Measurements from ENCODE around the gene USE1.
A peak's percentile ranks its signal among the peaks of the same experiment; 100 is the strongest.
"Not testable (repeated sequence)": the region's sequence is repeated elsewhere in the genome, so short reads cannot be mapped to it uniquely, and the experiment has no call there.

Gene USE1

DNA sequence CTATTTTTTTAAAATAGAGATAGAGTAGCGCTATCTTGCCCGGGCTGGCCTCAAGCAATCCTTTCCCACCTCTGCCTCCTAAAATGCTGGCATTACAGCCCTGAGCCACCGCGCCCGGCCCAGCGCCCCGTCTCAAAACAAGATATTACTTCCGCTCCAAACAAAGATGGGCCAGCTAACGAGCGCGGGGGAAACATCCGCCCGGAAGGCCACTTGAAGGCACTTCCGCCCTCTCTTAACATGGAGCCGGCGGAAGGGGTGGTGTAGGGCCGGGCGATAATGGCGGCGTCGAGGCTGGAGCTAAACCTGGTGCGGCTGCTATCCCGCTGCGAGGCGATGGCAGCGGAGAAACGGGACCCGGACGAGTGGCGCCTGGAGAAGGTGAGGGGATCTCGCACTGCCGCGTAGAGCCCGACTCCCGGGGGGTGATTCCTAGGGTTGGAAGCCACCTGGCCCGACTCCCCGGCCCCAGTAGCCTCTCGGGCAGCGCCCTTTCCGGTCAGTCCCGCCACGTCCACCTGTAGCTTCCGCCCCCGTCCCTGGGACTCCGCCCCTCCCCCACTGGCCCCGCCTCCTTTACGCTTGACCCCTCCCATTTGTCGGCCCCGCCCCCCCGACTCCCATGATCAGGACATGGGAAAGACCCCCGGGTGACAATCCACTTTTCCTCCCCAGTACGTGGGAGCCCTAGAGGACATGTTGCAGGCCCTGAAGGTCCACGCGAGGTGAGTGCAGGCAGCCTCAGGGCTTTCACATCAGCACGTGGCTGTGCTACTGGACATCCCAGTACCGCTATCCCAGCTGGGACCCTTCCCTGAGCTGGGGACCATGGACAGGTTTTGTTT lies at the start of gene USE1:
Gene USE1 (plus strand): TSS at position 231 of the 845 bp plus-strand sequence. CDS start 49 bp downstream, at position 280.
- peak; percentile 68 to 82 for DNase-seq (ENCODE audit: low read depth in 1 of 2, low spot score in 1 of 2)

- no peak for DNase-seq (ENCODE audit: low read depth in 1 of 2, low spot score in 1 of 2)
Measured at GRCh38 chr19:17165715-17166114, 49.4 kb upstream of the USE1 start.

DNA sequence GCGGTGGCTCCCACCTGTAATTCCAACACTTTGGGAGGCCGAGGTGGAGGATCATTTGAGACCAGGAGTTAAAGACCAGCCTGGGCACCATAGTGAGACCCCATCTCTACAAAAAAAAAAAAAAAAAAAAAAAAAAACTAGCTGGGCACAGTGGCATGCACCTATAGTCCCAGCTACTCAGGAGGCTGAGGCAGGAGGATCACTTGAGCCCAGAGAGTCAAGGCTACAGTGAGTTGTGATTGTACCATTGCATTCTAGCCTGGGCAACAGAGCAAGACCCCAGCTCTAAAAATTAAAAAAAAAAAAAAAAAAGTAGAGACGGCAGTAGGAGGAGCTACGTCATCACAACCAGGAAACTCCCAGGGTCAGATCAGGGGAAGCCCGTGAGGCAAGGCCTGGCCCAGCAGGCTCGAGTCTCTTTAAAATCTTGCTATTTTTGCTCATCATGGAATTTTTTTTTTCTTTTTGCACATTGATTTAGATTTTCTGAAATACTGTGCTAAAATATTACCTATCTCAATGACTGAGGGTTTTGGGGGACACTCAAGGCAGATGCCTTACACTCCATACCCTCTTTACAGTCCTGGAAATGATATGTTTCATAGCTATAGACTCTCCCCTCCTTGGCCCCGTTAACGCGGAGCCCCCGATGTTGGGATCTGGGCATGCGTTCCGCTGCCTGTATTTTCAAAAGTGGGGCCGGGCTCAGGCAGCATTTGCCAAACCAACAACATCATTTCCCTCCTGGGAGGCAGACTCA lies 44.4 kb upstream of the USE1 start:
- DNase-seq (ENCODE audit: low read depth in 1 of 2, low spot score in 1 of 2), result no peak

DNA sequence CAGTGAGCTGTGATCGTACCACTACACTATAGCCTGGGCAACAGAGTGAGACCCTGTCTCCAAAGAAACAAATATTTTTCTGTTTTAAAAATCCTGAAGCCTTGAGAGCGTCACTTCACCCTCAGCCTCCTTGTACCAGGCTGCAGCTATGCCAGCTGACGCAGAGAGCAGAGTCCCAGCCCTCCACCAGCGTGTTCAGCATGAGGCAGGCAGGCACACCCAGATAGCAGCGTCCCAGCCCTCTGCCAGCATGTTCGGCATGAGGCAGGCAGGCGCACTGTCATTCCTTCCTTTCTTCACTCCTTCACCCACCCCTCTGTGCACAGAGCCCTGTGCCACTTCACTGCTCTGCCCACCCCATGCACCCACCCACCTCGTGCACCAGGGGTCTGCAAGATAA lies 43.3 kb upstream of the USE1 start:
- no peak for DNase-seq (ENCODE audit: low read depth in 1 of 2, low spot score in 1 of 2)

DNA sequence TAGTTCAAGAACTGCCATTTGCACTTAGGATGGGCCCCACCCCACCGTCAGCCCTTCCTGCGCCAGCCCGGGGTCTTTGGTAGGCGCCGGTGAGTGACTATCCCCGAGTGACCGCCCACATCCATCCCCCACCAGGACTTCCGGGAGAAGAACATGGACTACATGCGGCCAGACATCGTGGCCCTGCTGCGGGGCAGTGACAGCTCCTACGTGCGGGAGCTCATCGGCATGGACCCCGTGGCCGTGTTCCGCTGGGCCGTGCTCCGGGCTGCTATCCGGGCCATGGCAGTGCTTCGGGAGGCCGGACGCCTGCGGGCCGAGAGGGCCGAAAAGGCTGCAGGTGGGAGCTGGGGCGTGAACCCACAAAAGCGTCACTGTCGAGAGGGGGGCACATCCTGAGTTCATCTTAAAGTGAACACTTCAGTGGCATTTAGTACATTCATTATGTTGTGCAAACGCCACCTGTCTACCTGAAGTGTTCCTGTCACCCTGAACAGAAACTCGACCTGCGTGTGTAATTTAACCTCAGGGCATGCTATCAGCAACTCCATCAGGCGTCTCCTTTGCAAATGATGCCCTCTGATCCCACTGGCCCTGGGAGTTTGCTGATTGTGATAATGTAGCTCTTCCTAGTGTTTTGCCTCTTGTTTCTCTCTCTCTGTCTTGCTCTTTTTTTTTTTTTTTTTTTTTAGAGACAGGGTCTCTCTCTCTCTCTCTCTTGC lies 42.4 kb upstream of the USE1 start:
- DNase-seq (ENCODE audit: low read depth in 1 of 2, low spot score in 1 of 2), result no peak

GRCh38 chr19:17178291-17178690 lies 36.9 kb upstream of the USE1 start:
- no peak for DNase-seq (ENCODE audit: low read depth in 1 of 2, low spot score in 1 of 2)

- DNase-seq (ENCODE audit: low read depth in 1 of 2, low spot score in 1 of 2), result no peak
Measured at GRCh38 chr19:17180997-17181702, 34.0 kb upstream of the USE1 start.

DNA sequence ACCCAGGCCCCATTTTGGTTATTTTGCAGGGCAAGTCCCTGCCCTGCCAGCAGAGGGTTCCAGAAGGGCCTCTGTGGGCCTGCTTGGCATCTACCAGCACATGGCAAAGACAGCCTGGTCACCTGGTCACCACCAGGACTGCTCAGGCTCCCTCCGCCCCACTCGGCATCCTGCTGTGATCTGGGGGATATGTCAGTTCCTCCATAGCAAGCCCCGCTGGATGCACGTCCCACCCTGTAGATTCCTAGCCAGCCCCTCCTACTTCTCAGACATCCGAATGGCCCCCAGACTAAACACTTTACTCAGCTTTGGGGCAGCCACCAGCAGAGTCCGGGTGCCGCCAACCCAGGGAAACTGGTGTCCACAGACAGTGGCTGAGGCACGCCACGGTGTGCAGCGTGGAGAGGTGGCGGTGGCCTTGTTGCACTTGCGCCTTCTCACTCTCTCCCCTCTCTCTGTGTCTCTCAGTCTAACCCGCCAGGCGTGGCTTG lies 31.8 kb upstream of the USE1 start:
- no peak for DNase-seq (ENCODE audit: low read depth in 1 of 2, low spot score in 1 of 2)

GRCh38 chr19:17183858-17184321 lies 31.3 kb upstream of the USE1 start:
- DNase-seq (ENCODE audit: low read depth in 1 of 2, low spot score in 1 of 2), result no peak

GRCh38 chr19:17184371-17184841 lies 30.8 kb upstream of the USE1 start:
- peak in 1 of 2 donors; percentile 27 for DNase-seq (ENCODE audit: low read depth in 1 of 2, low spot score in 1 of 2)

DNA sequence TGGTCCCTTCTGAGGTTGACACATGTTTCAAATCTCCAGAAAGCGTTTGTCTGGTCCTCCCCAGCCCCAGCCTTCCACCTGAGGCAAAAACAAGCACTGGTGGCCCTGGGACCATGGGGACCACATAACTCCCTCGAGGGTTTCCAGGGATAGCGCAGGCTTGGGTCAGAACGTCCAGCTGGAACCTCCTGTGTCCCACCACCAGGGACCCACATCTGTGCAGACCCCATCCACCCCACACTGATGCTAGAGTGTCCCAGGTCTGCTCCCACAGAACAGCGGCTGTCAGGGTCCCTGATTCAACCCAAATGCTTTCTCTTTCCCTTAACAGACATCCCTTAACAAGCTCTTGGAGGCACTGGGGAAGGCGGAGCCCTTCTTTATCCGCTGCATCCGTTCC lies 29.6 kb upstream of the USE1 start:
- no peak for DNase-seq (ENCODE audit: low read depth in 1 of 2, low spot score in 1 of 2)

- DNase-seq (ENCODE audit: low read depth in 1 of 2, low spot score in 1 of 2), result not testable (repeated sequence)
Measured at GRCh38 chr19:17191736-17192135, 23.4 kb upstream of the USE1 start.

DNA sequence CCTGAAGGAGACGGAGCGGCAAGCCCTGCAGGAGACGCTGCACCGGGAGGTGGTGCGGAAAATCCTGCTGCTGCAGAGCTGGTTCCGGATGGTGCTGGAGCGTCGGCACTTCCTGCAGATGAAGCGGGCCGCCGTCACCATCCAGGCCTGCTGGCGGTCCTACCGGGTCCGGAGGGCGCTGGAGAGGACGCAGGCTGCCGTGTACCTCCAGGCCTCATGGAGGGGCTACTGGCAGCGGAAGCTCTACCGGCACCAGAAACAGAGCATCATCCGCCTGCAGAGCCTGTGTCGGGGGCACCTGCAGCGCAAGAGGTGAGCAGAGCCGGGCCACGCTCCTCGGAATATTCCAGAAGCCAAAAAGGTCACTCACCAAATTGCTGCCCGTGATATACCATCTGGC lies 22.4 kb upstream of the USE1 start:
- no peak for DNase-seq (ENCODE audit: low read depth in 1 of 2, low spot score in 1 of 2)

- no peak for DNase-seq (ENCODE audit: low read depth in 1 of 2, low spot score in 1 of 2)
Measured at GRCh38 chr19:17194608-17195007, 20.5 kb upstream of the USE1 start.

GRCh38 chr19:17195106-17195505 lies 20.1 kb upstream of the USE1 start:
- DNase-seq (ENCODE audit: low read depth in 1 of 2, low spot score in 1 of 2), result no peak

GRCh38 chr19:17196610-17197009 lies 18.5 kb upstream of the USE1 start:
- no peak for DNase-seq (ENCODE audit: low read depth in 1 of 2, low spot score in 1 of 2)

DNA sequence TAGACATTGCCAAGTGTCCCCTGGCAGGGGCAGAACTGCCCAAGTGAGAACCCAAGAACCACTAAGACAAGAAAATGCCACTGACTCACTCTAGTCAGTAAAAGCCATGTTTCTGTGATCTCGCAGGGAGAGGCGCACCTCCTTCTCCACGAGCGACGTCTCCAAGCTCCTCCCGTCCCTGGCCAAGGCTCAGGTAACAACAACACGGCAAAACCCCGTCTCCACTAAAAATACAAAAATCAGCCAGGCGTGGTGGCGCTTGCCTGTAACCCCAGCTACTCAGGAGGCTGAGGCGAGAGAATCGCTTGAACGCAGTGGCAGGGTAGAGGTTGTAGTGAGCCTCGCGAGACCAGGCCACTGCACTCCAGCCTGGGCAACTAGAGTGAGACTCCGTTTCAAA lies 17.5 kb upstream of the USE1 start:
- no peak for DNase-seq (ENCODE audit: low read depth in 1 of 2, low spot score in 1 of 2)

DNA sequence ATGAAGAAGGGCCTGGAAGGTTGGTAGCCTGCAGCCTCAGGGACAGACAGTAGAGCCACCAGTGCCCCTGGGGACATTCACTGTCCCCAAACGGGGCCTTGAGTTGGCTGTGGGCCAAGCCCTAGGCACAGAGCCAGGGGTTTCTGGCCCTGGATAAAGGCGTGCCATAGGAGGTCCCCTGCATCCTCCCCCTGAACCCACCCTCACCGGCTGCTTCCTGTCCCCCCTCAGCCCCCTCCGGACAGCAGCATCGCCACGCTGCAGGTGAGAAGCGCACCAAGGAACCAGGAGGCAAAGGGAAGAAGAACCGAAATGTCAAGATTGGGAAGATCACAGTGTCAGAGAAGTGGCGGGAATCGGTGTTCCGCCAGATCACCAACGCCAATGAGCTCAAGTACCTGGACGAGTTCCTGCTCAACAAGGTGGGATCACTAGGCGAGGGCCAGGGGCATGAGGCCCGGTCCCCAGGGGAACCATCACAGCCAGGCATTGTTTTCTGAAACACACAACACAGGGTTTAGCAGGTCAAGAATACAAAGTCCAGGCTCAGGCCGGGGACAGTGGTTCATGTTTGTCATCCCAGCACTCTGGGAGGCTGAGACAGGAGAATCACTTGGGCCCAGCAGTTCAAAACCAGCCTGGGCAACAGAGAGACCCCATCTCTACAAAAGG lies 14.6 kb upstream of the USE1 start:
- no peak for DNase-seq (ENCODE audit: low read depth in 1 of 2, low spot score in 1 of 2)

- no peak for DNase-seq (ENCODE audit: low read depth in 1 of 2, low spot score in 1 of 2)
Measured at GRCh38 chr19:17202249-17202648, 12.9 kb upstream of the USE1 start.

GRCh38 chr19:17202713-17203112 lies 12.4 kb upstream of the USE1 start:
- no peak for DNase-seq (ENCODE audit: low read depth in 1 of 2, low spot score in 1 of 2)

Measured in activated CD4-positive, alpha-beta T cell treated with anti-CD3 and anti-CD28 coated beads, Interleukin-2, amount 50 U/mL, for 24 hours (primary cell).